GM18502 (cell line): ENCODE results near the gene TRIM49.
"Not testable (repeated sequence)": the region's sequence is repeated elsewhere in the genome, so short reads cannot be mapped to it uniquely, and the experiment has no call there.

Experiments used
- ATAC-seq: cut with Tn5 transposase; IDR thresholded peaks from one replicate; pipeline ENCODE4 v1.9.1; 2021; ENCODE audit warnings: mild to moderate bottlenecking; ENCODE audit not compliant: unreplicated experiment, poor library complexity

Gene TRIM49, protein sequence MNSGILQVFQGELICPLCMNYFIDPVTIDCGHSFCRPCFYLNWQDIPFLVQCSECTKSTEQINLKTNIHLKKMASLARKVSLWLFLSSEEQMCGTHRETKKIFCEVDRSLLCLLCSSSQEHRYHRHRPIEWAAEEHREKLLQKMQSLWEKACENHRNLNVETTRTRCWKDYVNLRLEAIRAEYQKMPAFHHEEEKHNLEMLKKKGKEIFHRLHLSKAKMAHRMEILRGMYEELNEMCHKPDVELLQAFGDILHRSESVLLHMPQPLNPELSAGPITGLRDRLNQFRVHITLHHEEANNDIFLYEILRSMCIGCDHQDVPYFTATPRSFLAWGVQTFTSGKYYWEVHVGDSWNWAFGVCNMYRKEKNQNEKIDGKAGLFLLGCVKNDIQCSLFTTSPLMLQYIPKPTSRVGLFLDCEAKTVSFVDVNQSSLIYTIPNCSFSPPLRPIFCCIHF

DNA sequence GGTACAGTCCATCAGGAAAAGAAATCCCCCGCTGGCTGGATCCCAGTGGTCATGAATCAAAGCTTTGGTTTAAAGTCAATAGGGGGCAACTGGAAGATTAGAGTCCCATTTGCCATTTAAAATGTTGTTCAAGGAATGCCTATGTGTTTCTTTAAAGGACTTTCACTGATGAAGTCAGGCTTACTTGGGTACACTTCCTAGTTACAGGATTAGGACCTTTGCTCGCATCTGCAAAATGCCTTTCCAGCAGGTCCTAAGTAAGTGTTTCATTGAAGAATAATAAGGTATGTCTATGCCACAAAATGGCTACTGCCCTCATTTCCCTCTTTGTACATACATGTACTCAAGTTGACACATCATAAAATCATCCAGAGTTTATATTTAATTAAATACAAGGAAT lies at the start of gene TRIM49:
TRIM49 (minus strand) TSS at position 101 of the 400 bp plus-strand sequence. CDS start 4,106 bp downstream, outside the sequence.
- not testable (repeated sequence) for ATAC-seq

DNA sequence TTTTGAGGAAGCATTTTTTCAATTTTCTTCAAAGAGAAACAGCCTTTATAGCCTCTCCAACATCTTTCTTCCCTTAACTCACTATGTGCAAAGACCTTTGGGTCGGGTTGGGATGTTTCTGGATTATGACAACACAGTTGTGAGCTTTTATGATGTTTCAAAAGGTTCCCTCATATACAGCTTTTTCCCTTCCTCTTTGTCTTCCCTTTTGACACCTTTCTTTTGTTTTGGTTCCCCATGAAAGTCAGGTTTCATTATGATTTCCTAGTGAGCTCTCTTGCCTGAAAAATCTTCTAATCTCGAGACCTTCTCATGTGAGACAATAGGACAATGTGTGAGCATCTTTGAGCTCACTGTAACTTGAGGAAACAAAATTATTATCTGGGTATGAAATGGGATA lies 18.3 kb upstream of the TRIM49 start:
- peak; percentile 51 for ATAC-seq

DNA sequence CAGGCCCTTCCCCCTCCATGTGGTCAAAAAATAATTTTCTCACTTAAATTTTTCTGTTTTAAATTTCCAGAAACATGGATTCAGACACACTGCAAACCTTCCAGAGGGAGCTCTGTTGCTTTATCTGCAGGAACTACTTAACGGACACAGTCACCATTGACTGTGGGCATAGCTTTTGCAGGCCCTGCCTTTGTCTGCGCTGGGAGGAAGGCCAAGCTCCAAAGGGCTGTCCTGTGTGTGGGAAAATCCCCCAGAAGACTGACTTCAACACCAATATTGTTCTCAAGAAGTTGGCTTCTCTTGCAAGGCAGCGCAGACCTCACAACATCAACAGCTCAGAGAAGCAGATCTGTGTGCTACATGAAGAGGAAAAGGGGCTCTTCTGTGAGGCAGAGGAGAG lies 11.6 kb upstream of the TRIM49 start:
- ATAC-seq: not testable (repeated sequence)

DNA sequence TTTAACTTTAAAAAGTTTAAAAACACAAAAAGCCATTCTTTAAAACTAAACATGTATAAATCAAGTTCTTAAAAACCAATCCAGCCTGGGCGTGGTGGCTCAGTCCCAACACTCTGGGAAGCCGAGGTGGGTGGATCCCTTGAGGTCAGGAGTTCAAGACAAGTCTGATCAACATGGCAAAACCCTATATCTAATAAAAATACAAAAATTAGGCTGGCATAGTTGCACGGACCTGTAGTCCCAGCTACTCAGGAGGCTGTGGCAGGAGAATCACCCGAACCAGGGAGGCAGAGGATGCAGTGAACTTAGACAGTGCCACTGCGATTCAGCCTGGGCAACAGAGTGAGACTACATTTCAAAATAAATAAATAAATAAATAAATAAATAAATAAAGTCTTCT lies 5.2 kb upstream of the TRIM49 start:
- ATAC-seq: not testable (repeated sequence)

DNA sequence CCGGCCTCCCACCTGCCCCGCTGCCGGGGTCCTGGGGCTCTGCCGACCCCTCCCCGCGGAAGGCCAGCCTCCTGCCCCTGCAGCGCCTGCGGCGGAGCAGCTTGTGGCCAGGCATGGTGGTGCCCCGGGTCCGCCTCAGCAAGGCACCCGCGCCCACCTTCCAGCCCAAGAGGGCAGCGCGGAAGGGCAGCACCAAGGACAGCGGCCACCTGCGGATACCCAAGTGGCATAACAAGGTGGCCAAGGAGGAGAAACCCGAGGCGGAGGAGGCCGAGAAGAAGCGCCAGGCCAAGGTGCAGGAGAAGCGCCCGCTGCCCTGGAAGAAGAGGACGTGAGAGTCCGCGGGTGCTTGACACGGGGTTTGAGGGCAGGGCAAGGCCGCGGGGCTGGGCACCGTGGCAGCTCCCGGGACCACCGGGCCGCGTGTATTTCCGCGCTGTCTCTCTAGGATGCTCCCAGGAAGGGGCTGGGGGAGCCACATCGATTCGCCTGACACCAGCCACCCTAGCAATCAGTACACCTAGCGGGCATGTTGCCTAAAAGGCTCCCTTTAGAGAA lies 20.8 kb downstream of the TRIM49 start:
- ATAC-seq: not testable (repeated sequence)

DNA sequence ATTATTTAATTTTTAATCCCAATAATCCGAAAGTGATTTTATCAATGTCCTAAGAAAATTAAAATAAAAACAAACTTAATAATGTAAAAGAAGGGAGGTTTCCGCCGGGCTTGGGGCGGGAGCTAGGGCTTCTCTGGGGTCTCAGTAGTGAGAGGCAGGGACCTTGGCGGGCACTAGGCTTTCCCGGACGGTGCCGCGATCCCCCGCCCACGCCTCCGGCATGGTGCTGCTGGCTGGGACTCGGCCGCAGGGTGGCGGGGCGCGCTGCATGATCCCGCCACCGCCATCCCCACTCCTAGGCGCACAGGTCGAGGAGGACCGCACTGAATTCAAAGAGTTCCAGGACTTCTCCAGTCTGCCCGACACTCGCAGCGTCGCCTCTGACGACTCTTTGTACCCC lies 22.6 kb downstream of the TRIM49 start:
- not testable (repeated sequence) for ATAC-seq

DNA sequence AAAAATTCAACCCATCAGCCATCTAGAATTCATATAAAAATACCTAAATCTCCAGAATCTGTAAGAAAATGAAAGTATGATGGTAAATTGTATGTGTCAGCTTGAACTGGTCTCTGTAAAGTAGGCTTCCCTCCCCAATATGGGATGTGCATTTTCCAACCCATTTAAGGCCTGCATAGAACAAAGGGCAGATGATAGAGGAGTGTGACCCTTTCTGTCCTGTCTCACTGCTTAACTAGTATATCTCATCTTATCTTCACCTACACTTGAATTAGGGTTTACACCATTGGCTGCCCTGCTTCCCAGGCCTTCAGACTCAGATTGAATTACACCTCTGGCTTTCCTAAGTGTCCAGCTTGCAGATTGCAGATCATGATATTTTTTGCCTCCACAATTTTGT lies 57.6 kb downstream of the TRIM49 start:
- ATAC-seq: not testable (repeated sequence)
